Mesodermal cell (in vitro differentiated cells): ENCODE data around the gene SDC4.
A peak's percentile ranks its signal among the peaks of the same experiment; 100 is the strongest.

Experiments
- H3K27ac ChIP-seq: 2 replicates; pipeline ENCODE4 v1.7.0; 2013; ENCODE audit warnings: mild to moderate bottlenecking, low read depth, low read length, moderate library complexity; ENCODE audit not compliant: severe bottlenecking
- H3K36me3 ChIP-seq: 2 replicates; pipeline ENCODE4 v1.7.1; 2013; ENCODE audit warnings: mild to moderate bottlenecking, low read length, moderate library complexity; ENCODE audit not compliant: control insufficient read depth, insufficient read depth
- H3K4me1 ChIP-seq: one replicate; pipeline ENCODE4 v1.7.1; 2013; ENCODE audit warnings: mild to moderate bottlenecking, low read length; ENCODE audit not compliant: insufficient read depth, control insufficient read depth, poor library complexity, severe bottlenecking
- H3K4me3 ChIP-seq: 2 replicates; pipeline ENCODE4 v1.7.0; 2013; ENCODE audit warnings: low read length, control low read depth, mild to moderate bottlenecking; ENCODE audit not compliant: insufficient read depth, poor library complexity, severe bottlenecking; ENCODE audit errors: extremely low read depth
- H3K9me3 ChIP-seq: 2 replicates; pipeline ENCODE4 v1.7.1; 2013; ENCODE audit warnings: mild to moderate bottlenecking, low read length, moderate library complexity; ENCODE audit not compliant: control insufficient read depth
- WGBS, 2 experiments: methylation state at CpG; one replicate each; pipeline ENCODE4 v1.1.5; 2013; ENCODE audit warnings: missing lambda C conversion rate in 2 of 2; ENCODE audit not compliant: insufficient coverage in 2 of 2; 5-methylcytosine and 5-hydroxymethylcytosine counted together

Gene SDC4

GRCh38 chr20:45363611-45364492, 15.6 kb upstream of the SDC4 start:
- Histone ChIP-seq H3K9me3 (no peaks in the 10 kb centered on the region), H3K4me3 (peak overlapping the region; percentile 71), H3K36me3 (peaks cover 40% of the 10 kb centered on the region), H3K4me1 (peaks cover 24% of the 10 kb centered on the region), H3K27ac (peak overlapping the region; percentile 95)
- WGBS, 2 experiments: 30 to 34% methylated on average over 16 to 18 of the region's 23 CpGs

GRCh38 chr20:45362804-45363610, 14.8 kb upstream of the SDC4 start, which contains the start of gene SYS1:
SYS1 (plus strand) TSS chr20:45363156; CDS start chr20:45363532, 376 bp downstream.
- Histone ChIP-seq H3K4me3 (peak within 1 kb of the TSS; percentile 71), H3K27ac (peak within 1 kb of the TSS; percentile 95)
- WGBS, 2 experiments: 0% methylated on average over 48 to 51 of the region's 55 CpGs

GRCh38 chr20:45361793-45362192, 13.6 kb upstream of the SDC4 start:
- Histone ChIP-seq H3K9me3 (no peaks in the 10 kb centered on the region), H3K27ac (no peak overlapping the region), H3K4me3 (no peak overlapping the region), H3K4me1 (peaks cover 27% of the 10 kb centered on the region), H3K36me3 (peaks cover 19% of the 10 kb centered on the region)
- WGBS, 2 experiments: 90 to 100% methylated on average over 1 to 2 of the region's 6 CpGs

More at GRCh38 chr20:45362804-45363610, 14.8 kb upstream of the SDC4 start, which contains the start of gene SYS1:
- H3K36me3 ChIP-seq: peaks cover 31% of the 10 kb centered on the region
- peaks cover 32% of the 10 kb centered on the region for H3K4me1 ChIP-seq
- no peaks in the 10 kb centered on the region for H3K9me3 ChIP-seq

- 87 to 94% methylated on average over 7 of the region's 9 CpGs for WGBS, 2 experiments
- no peaks in the 10 kb centered on the region for H3K9me3 ChIP-seq
- no peak overlapping the region for H3K4me3 ChIP-seq
- peaks cover 39% of the 10 kb centered on the region for H3K4me1 ChIP-seq
- H3K36me3 ChIP-seq: no peaks in the 10 kb centered on the region
- H3K27ac ChIP-seq: peak overlapping the region; percentile 96
Observed at GRCh38 chr20:45359406-45360148, 11.4 kb upstream of the SDC4 start.

- 84 to 100% methylated on average over 2 of the region's 7 CpGs for WGBS, 2 experiments
- Histone ChIP-seq H3K27ac (peak overlapping the region; percentile 96), H3K9me3 (no peaks in the 10 kb centered on the region), H3K4me1 (peaks cover 44% of the 10 kb centered on the region), H3K36me3 (no peaks in the 10 kb centered on the region), H3K4me3 (no peak overlapping the region)
Observed at GRCh38 chr20:45359069-45359405, 10.8 kb upstream of the SDC4 start.

- no peaks in the 10 kb centered on the region for H3K36me3 ChIP-seq
- peaks cover 45% of the 10 kb centered on the region for H3K4me1 ChIP-seq
- H3K27ac ChIP-seq: no peak overlapping the region
- WGBS, 2 experiments: 69% methylated on average over 7 to 8 of the region's 10 CpGs
- no peak overlapping the region for H3K4me3 ChIP-seq
- H3K9me3 ChIP-seq: no peaks in the 10 kb centered on the region
Observed at GRCh38 chr20:45358282-45359068, 10.3 kb upstream of the SDC4 start.

- 47% methylated on average over 2 of the region's 5 CpGs for WGBS, 2 experiments
- Histone ChIP-seq H3K4me1 (peaks cover 47% of the 10 kb centered on the region), H3K27ac (peak overlapping the region; percentile 72)
Observed at GRCh38 chr20:45355209-45356084, 7.2 kb upstream of the SDC4 start.

GRCh38 chr20:45354423-45355208, 6.4 kb upstream of the SDC4 start:
- peak overlapping the region; percentile 72 for H3K27ac ChIP-seq
- WGBS, 2 experiments: 88 to 91% methylated on average over 9 of the region's 9 CpGs
- H3K4me3 ChIP-seq: no peak overlapping the region

More at GRCh38 chr20:45355209-45356084, 7.2 kb upstream of the SDC4 start:
- Histone ChIP-seq H3K9me3 (no peaks in the 10 kb centered on the region), H3K4me3 (no peak overlapping the region), H3K36me3 (no peaks in the 10 kb centered on the region)

GRCh38 chr20:45353746-45354145, 5.5 kb upstream of the SDC4 start:
- no peak overlapping the region for H3K27ac ChIP-seq
- H3K9me3 ChIP-seq: no peaks in the 10 kb centered on the region
- no peaks in the 10 kb centered on the region for H3K36me3 ChIP-seq
- 100% methylated on average over 1 of the region's 1 CpG for WGBS, 2 experiments
- H3K4me1 ChIP-seq: peaks cover 32% of the 10 kb centered on the region
- H3K4me3 ChIP-seq: no peak overlapping the region

More at GRCh38 chr20:45354423-45355208, 6.4 kb upstream of the SDC4 start:
- no peaks in the 10 kb centered on the region for H3K36me3 ChIP-seq
- no peaks in the 10 kb centered on the region for H3K9me3 ChIP-seq
- H3K4me1 ChIP-seq: peaks cover 40% of the 10 kb centered on the region
